ENCODE results near the gene PATZ1. TPM values are rescaled to one million over a fixed set of nuclear protein-coding genes. Genes with fewer than 3 reads are reported as not detected.
A peak's percentile ranks its signal among the peaks of the same experiment; 100 is the strongest.

The PATZ1 gene
- total and polyA plus RNA-seq, 12 donors = 6.6 to 16.9 (median 13.3) TPM

DNA sequence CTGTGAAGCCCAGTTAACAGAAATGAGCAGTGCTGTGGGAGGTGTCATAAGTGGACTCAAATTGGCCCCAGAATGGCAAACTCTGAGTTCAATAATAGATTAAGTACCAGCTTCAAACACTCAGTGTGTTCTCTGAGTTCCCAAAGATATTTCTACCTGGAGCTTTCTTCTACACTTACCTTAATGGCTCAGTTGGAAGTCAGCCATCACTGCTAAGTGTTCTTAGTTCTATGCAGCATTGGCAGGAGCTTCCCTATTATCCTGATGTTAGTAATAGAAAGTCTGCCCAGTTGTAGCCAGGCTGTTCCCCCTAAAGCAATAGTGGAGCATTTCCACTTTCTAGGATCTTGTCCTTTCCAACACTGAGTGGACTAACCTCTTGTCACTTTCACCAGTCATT lies 44.1 kb downstream of the PATZ1 start:
- TF ChIP-seq, protein P1, sequence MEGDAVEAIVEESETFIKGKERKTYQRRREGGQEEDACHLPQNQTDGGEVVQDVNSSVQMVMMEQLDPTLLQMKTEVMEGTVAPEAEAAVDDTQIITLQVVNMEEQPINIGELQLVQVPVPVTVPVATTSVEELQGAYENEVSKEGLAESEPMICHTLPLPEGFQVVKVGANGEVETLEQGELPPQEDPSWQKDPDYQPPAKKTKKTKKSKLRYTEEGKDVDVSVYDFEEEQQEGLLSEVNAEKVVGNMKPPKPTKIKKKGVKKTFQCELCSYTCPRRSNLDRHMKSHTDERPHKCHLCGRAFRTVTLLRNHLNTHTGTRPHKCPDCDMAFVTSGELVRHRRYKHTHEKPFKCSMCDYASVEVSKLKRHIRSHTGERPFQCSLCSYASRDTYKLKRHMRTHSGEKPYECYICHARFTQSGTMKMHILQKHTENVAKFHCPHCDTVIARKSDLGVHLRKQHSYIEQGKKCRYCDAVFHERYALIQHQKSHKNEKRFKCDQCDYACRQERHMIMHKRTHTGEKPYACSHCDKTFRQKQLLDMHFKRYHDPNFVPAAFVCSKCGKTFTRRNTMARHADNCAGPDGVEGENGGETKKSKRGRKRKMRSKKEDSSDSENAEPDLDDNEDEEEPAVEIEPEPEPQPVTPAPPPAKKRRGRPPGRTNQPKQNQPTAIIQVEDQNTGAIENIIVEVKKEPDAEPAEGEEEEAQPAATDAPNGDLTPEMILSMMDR (IDR thresholded peaks at IDR 0.05) = no peak
- Histone ChIP-seq H3K9me3 (no peaks in the 10 kb centered on the region), H3K27ac (no peak overlapping the region), H3K4me3 (no peak overlapping the region), H3K36me3 (no peaks in the 10 kb centered on the region), H3K4me1 (peaks cover 0 to 4% (median 2%) of the 10 kb centered on the region in 9 donors), H3K27me3 (no peaks in the 10 kb centered on the region)
- ATAC-seq (no peak), DNase-seq (no peak)
- intact Hi-C loops (cut with DNase I) = no loop called here

GRCh38 chr22:31300896-31301295 lies 45.2 kb downstream of the PATZ1 start:
- ATAC-seq (no peak), DNase-seq (no peak)
- Histone ChIP-seq H3K4me1 (peaks cover 0 to 15% (median 13%) of the 10 kb centered on the region in 9 donors), H3K36me3 (no peaks in the 10 kb centered on the region), H3K9me3 (no peaks in the 10 kb centered on the region), H3K27ac (no peak overlapping the region), H3K4me3 (no peak overlapping the region), H3K27me3 (no peaks in the 10 kb centered on the region)
- WGBS, 2 donors = 71 to 76% methylated on average over 3 of the region's 3 CpGs
- intact Hi-C loops (cut with DNase I) = no loop called here
- TF ChIP-seq, protein P1 (IDR thresholded peaks at IDR 0.05) = no peak

DNA sequence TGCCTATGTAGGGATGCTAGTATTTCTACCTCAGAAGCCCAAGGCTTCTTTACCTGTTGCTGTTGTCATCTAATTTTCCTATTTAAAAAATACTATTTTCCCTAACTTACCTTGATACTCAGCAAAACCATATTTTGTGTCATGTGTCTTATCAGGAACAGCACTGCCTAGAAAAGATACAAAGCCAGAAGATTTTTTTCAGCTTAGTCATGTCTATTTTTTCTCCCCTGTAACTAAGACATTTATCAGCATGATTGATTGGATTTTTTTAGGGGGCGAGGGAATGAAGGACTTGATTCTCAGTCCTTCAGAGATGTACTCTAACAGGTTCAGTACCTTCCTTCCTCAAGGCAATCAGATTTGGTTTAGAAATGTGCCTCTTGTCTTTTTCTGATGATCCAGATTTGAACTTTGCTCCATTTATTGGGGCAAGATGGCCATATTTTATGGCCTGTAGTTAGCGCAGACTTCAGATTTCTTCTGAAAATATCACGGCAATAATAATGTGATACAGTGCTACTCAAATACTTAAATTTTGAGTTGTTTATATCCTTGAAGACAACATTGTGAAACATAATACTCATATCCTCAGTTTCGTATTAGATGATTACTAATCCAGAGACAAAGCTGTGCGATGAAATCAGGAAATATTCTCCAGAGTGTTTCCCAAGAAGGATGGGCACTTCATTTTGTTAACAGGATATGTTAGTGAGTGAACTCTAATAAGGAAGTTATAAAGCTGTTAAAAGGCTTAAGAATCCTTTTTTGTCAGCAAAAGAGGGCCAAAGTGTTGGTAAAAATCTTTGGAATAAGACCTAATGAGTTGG lies 50.1 kb downstream of the PATZ1 start:
- intact Hi-C loops (cut with DNase I) = no loop called here
- Histone ChIP-seq H3K27me3 (no peaks in the 10 kb centered on the region), H3K9me3 (no peaks in the 10 kb centered on the region), H3K4me3 (peak overlapping the region in 1 of 10 donors; percentile 11), H3K4me1 (peaks cover 4 to 55% (median 37%) of the 10 kb centered on the region in 9 donors), H3K36me3 (no peaks in the 10 kb centered on the region), H3K27ac (peak overlapping the region in 9 of 10 donors; percentile 16 to 83 (median 48))
- TF ChIP-seq, protein P1 (IDR thresholded peaks at IDR 0.05) = no peak
- DNase-seq = no peak
- no peak for ATAC-seq
- 50 to 63% methylated on average over 5 of the region's 5 CpGs for WGBS, 2 donors

GRCh38 chr22:31295360-31295759 lies 50.8 kb downstream of the PATZ1 start:
- intact Hi-C loops (cut with DNase I) = no loop called here
- 87 to 96% methylated on average over 3 of the region's 3 CpGs for WGBS, 2 donors
- TF ChIP-seq, protein P1 (IDR thresholded peaks at IDR 0.05) = no peak
- H3K27me3 ChIP-seq = no peaks in the 10 kb centered on the region
- H3K4me3 ChIP-seq = no peak overlapping the region
- peak overlapping the region in 7 of 10 donors; percentile 5 to 83 (median 48) for H3K27ac ChIP-seq
- H3K4me1 ChIP-seq = peaks cover 4 to 59% (median 37%) of the 10 kb centered on the region in 9 donors
- ATAC-seq (no peak), DNase-seq (no peak)
- no peaks in the 10 kb centered on the region for H3K36me3 ChIP-seq
- no peaks in the 10 kb centered on the region for H3K9me3 ChIP-seq
